K562 (cell line): ENCODE data around the gene FMN2. TPM values are rescaled to one million over a fixed set of nuclear protein-coding genes. Genes with fewer than 3 reads are reported as not detected.

Experiments
- ATAC-seq: fragments of 200-7000 bp; cut with Tn5 transposase; 3 replicates; pipeline ENCODE4 v1.9.1; 2020; ENCODE audit warnings: moderate library complexity
- BruUV-seq: library from RNA; stranded (reverse); fragments of 400-500 nt; replicated peaks from 2 replicates; lab custom pipeline; 2021; lab: Mats Ljungman, UMichigan
- CTCF ChIA-PET: fragments of 300-600 bp; formaldehyde crosslinking; extraction: SDS; loops from one replicate; lab custom pipeline; 2021; ENCODE audit warnings: low intra/inter-chr PET ratio; lab: Yijun Ruan, JAX
- POLR2A ChIA-PET: fragments of 300-600, 350-650 bp; sonication (Branson Sonifier 250); formaldehyde crosslinking; extraction: SDS; loops from one replicate; lab custom pipeline; 2021; ENCODE audit warnings: antibody characterized with exemption, inconsistent platforms; lab: Yijun Ruan, JAX
- DNase-seq, 4 experiments: peaks; one replicate each; pipeline versions ENCODE4 v3.0.0 to v3.0.0-alpha.2; 2011 to 2018; ENCODE audit warnings: low spot score in 3 of 4, mixed read lengths in 3 of 4; ENCODE audit errors: extremely low read depth in 1 of 4
- FAIRE-seq: peaks from 2 replicates; lab custom pipeline; 2011; peaks lifted over from hg19 to GRCh38; lab: Jason Lieb, UNC
- H2AFZ ChIP-seq: 2 replicates; pipeline ENCODE4 v1.6.0; 2011; ENCODE audit warnings: low read depth, low read length, control low read depth, inconsistent platforms
- H3K27ac ChIP-seq: fragments of 200-600 bp; 3 replicates; pipeline ENCODE4 v1.8.0; 2011; ENCODE audit warnings: low read depth, mild to moderate bottlenecking, control low read depth, inconsistent platforms, low read length, moderate library complexity, mixed read lengths; ENCODE audit errors: extremely low read depth
- H3K27me3 ChIP-seq, 2 experiments: fragments of 300-600 bp in 1 of 2; 2 replicates in 1 of 2; 3 replicates in 1 of 2; pipeline versions ENCODE4 v1.6.0 to v1.8.0; 2011; ENCODE audit warnings: inconsistent platforms in 2 of 2, low read length in 2 of 2, mild to moderate bottlenecking in 1 of 2, mixed read lengths in 1 of 2, moderate library complexity in 1 of 2; ENCODE audit not compliant: control insufficient read depth in 2 of 2, insufficient read depth in 2 of 2
- H3K36me3 ChIP-seq: fragments of 300-600 bp; 3 replicates; pipeline ENCODE4 v1.8.0; 2011; ENCODE audit warnings: mild to moderate bottlenecking, low read length, inconsistent platforms; ENCODE audit not compliant: control insufficient read depth, insufficient read depth
- H3K4me1 ChIP-seq, 2 experiments: fragments of 200-600 bp in 1 of 2; replicated peaks in 1 of 2; 2 replicates in 1 of 2; 3 replicates in 1 of 2; pipeline versions ENCODE4 v1.5.1 to v1.8.0; 2011; ENCODE audit warnings: inconsistent platforms in 2 of 2, low read length in 2 of 2, mild to moderate bottlenecking in 1 of 2, mixed read lengths in 1 of 2, moderate library complexity in 1 of 2; ENCODE audit not compliant: control insufficient read depth in 2 of 2, insufficient read depth in 2 of 2
- H3K4me2 ChIP-seq: 2 replicates; pipeline ENCODE4 v1.6.1; 2011; ENCODE audit warnings: low read length, control low read depth, inconsistent platforms, mixed read lengths; ENCODE audit not compliant: insufficient read depth
- H3K4me3 ChIP-seq: fragments of 200-600 bp; sonication (generic), shearing (Covaris generic); 2 replicates; pipeline ENCODE4 v1.5.1; 2016; ENCODE audit warnings: control low read depth, inconsistent platforms
- H3K79me2 ChIP-seq: fragments of 200-600 bp; 3 replicates; pipeline ENCODE4 v1.8.0; 2011; ENCODE audit warnings: low read length, inconsistent platforms; ENCODE audit not compliant: control insufficient read depth, insufficient read depth
- H3K9ac ChIP-seq, 2 experiments: 2 replicates each; pipeline versions ENCODE4 v1.6.0 to v1.6.1; 2011; ENCODE audit warnings: low read depth in 2 of 2, low read length in 2 of 2, control low read depth in 1 of 2, inconsistent platforms in 1 of 2, mild to moderate bottlenecking in 1 of 2, mixed read lengths in 1 of 2; ENCODE audit not compliant: insufficient read depth in 1 of 2
- H3K9me1 ChIP-seq: one replicate; pipeline ENCODE4 v1.6.0; 2011; ENCODE audit warnings: inconsistent platforms, mild to moderate bottlenecking, low read length, moderate library complexity; ENCODE audit not compliant: control insufficient read depth, insufficient read depth
- H3K9me3 ChIP-seq: replicated peaks from 2 replicates; pipeline ENCODE4 v1.5.1; 2011; ENCODE audit warnings: low read depth, low read length, inconsistent platforms; ENCODE audit not compliant: control insufficient read depth, insufficient read depth
- H4K20me1 ChIP-seq: replicated peaks from 2 replicates; pipeline ENCODE4 v1.6.1; 2011; ENCODE audit warnings: low read length, inconsistent platforms, mixed read lengths; ENCODE audit not compliant: control insufficient read depth, insufficient read depth
- ARNT ChIP-seq, 2 experiments: fragments of 450-650 bp; IDR thresholded peaks; 2 replicates each; pipeline ENCODE4 v1.6.1; 2016; ENCODE audit warnings: mild to moderate bottlenecking in 1 of 2
- BCOR ChIP-seq: fragments of 450-650 bp; IDR thresholded peaks from 2 replicates; pipeline ENCODE4 v1.6.1; 2016
- EP300 ChIP-seq: IDR thresholded peaks from 2 replicates; pipeline ENCODE4 v1.6.1; 2012; ENCODE audit warnings: low read length, improper control_type of control experiment
- ZNF318 ChIP-seq, 2 experiments: fragments of 450-650 bp; IDR thresholded peaks; 2 replicates each; pipeline ENCODE4 v1.6.1; 2016; ENCODE audit warnings: mild to moderate bottlenecking in 2 of 2, borderline replicate concordance in 1 of 2, low read depth in 1 of 2, moderate library complexity in 1 of 2
- WGBS: fragments of 100-300 bp; shearing (Covaris generic); methylation state at CpG from one replicate; pipeline ENCODE4 v1.1.6; 2016; ENCODE audit warnings: low coverage, mixed read lengths; ENCODE audit not compliant: insufficient coverage; ENCODE audit errors: missing lambda C conversion rate; 5-methylcytosine and 5-hydroxymethylcytosine counted together
- in situ Hi-C: fragments of 300-500 bp; cut with MboI; formaldehyde crosslinking; loops from 4 replicates; pipeline ENCODE4 v1.15.0; 2018; ENCODE audit warnings: inconsistent platforms, mixed read lengths
- intact Hi-C: fragments of 100-400 bp; cut with micrococcal nuclease; formaldehyde crosslinking; loops from 2 replicates; pipeline ENCODE4 v1.14.2; 2022
- polyA plus RNA-seq, 8 experiments: library from polyadenylated mRNA; depleted of rRNA in 4 of 8; stranded (reverse) in 5 of 8; unstranded in 3 of 8; fragments of >200 nt; fragmentation: Nextera tagmentation in 2 of 8; fragmentation: Illumina TruSeq in 1 of 8; extraction: Ambion mirVana in 2 of 8; extraction: Trizol in 1 of 8; gene quantifications; 2 replicates each; pipeline versions ENCODE4 v1.2.1 to v1.2.3, GENCODE V29; 2011 to 2014; ENCODE audit warnings: inconsistent platforms in 1 of 8, missing spikeins in 1 of 8
- total RNA-seq, 7 experiments: library from RNA; depleted of rRNA in 6 of 7; stranded (reverse); fragments of >200 nt in 6 of 7; fragmentation: Illumina TruSeq in 2 of 7; extraction: Trizol in 2 of 7; gene quantifications; 2 replicates each; pipeline versions ENCODE4 v1.2.1 to v1.2.3, GENCODE V29; 2011 to 2021; ENCODE audit warnings: low replicate concordance in 1 of 7
- TF ChIP-seq, protein P1 (sequence below): sonication (generic); formaldehyde crosslinking; IDR thresholded peaks from 2 replicates; pipeline ENCODE4 v1.8.0; 2023; ENCODE audit warnings: missing genetic modification reagents, mild to moderate bottlenecking, borderline replicate concordance

The FMN2 gene
- total and polyA plus RNA-seq, 9 of the 15 experiments (the other 6 are each of a cell fraction or from before 2014, with no cell fraction given), result 0.15 to 0.45 (median 0.16) TPM; not detected in 3

DNA sequence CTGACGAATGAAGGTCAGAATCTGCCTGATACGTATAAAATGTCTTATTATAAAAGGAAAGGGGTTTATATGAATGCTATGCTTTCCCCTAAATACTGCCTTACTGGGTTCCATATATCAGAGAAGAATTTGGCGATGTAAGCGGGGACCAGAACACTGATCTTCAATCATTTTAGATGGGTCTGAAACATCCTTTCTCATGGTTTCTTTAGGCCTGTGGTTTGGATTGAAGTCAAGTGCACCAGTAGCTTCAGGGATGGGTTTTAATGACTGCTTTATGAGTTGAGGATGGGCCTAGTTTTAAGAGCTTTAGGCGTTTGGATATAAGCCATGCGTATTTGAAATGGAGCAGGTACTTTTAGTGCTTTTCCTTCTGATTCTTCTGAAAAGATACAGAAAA lies 6.9 kb downstream of the FMN2 start:
- in situ Hi-C loops, result no loop called here
- no peak for ATAC-seq
- no peak for TF ChIP-seq ARNT (IDR thresholded peaks at IDR 0.05)
- no peak for TF ChIP-seq ZNF318 (IDR thresholded peaks at IDR 0.05; ENCODE audit: borderline replicate concordance in 1 of 2, low read depth in 1 of 2)
- TF ChIP-seq BCOR, result no peak
- no peak for TF ChIP-seq EP300
- TF ChIP-seq, protein P1, sequence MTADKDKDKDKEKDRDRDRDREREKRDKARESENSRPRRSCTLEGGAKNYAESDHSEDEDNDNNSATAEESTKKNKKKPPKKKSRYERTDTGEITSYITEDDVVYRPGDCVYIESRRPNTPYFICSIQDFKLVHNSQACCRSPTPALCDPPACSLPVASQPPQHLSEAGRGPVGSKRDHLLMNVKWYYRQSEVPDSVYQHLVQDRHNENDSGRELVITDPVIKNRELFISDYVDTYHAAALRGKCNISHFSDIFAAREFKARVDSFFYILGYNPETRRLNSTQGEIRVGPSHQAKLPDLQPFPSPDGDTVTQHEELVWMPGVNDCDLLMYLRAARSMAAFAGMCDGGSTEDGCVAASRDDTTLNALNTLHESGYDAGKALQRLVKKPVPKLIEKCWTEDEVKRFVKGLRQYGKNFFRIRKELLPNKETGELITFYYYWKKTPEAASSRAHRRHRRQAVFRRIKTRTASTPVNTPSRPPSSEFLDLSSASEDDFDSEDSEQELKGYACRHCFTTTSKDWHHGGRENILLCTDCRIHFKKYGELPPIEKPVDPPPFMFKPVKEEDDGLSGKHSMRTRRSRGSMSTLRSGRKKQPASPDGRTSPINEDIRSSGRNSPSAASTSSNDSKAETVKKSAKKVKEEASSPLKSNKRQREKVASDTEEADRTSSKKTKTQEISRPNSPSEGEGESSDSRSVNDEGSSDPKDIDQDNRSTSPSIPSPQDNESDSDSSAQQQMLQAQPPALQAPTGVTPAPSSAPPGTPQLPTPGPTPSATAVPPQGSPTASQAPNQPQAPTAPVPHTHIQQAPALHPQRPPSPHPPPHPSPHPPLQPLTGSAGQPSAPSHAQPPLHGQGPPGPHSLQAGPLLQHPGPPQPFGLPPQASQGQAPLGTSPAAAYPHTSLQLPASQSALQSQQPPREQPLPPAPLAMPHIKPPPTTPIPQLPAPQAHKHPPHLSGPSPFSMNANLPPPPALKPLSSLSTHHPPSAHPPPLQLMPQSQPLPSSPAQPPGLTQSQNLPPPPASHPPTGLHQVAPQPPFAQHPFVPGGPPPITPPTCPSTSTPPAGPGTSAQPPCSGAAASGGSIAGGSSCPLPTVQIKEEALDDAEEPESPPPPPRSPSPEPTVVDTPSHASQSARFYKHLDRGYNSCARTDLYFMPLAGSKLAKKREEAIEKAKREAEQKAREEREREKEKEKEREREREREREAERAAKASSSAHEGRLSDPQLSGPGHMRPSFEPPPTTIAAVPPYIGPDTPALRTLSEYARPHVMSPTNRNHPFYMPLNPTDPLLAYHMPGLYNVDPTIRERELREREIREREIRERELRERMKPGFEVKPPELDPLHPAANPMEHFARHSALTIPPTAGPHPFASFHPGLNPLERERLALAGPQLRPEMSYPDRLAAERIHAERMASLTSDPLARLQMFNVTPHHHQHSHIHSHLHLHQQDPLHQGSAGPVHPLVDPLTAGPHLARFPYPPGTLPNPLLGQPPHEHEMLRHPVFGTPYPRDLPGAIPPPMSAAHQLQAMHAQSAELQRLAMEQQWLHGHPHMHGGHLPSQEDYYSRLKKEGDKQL, result no peak
- H3K9me3 ChIP-seq, result no peaks in the 10 kb centered on the region
- H3K4me3 ChIP-seq, result no peak overlapping the region
- BruUV-seq, result no TSS peak
- H2AFZ ChIP-seq, result no peak overlapping the region
- DNase-seq, result no peak
- CTCF ChIA-PET, result no interaction called here
- H3K9ac ChIP-seq, result no peak overlapping the region
- peaks cover 2 to 5% of the 10 kb centered on the region in 2 experiments for H3K27me3 ChIP-seq
- FAIRE-seq, result no peak
- intact Hi-C loops, result no loop called here
- 0% methylated on average over 6 of the region's 6 CpGs for WGBS
- no peaks in the 10 kb centered on the region for H3K9me1 ChIP-seq
- no peaks in the 10 kb centered on the region for H3K36me3 ChIP-seq
- H3K4me1 ChIP-seq, result peaks cover 0 to 1% of the 10 kb centered on the region in 2 experiments; a peak in 1 of 5 replicates
- no peak overlapping the region for H3K27ac ChIP-seq
- no peaks in the 10 kb centered on the region for H3K79me2 ChIP-seq
- POLR2A ChIA-PET, result no interaction called here
- H4K20me1 ChIP-seq, result no peaks in the 10 kb centered on the region
- H3K4me2 ChIP-seq, result no peak overlapping the region
